DMS153 treated with DMSO at 0.1 percent for 48 hours (cell line): ENCODE data around the gene FYN.

Experiments used
- DNase-seq: peaks from one replicate; lab custom pipeline; 2025; ENCODE audit not compliant: unreplicated experiment; lab: John Stamatoyannopoulos, UW

FYN gene

DNA sequence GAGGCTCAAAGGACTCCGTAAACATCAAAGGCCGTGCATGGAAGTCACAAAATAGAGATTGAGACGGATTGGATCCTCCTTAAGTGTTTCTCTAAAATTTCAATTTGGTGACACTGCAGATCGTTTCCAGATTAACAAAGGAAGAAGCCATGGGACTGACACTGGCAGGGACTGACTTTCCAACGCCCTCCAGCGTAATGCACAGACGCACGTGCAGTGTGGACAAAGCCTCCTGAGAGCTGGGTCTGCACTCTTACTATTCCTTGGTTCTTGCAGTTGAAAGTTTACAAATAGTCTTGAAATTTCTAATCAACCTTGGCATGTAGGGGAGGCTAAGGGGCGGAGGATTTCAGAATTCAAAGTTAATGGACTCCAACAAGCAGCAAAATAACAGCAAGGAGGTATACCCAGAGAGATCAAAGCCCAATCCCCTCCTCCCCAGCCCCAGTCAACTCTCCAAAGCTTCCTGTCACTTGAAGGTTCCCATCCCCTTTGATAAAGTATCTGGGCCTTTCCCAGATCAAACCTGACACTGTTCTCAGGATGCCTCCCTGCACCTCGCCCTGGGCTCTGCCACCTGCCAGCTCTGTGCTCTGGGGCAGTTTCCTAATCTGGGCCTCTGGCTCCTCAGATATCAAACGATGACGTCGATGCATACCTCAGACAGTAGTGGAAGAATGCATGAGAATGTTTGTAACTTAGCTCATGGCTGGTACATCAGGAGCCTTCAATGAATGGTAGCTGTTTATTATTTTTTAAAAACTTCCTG lies 161.1 kb downstream of the FYN start:
- no peak for DNase-seq

DNA sequence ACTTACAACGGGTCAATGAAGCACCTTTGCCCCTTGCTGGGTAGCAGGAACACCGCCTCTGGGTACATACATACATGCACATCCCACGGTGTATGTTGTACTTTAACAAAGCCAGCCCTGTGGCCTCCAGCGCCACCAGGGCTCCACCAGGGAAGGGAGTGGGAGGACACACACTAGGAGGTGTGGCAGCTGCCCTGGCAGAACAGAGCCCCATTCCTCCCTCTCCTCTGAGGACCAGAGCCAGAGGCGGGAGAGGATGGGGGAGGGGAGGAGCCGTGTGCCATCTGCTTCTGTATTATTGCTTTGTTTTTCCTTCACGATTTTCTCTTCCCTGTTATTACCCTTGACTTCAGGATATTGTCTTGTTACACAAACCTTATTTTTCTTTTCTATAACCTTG lies 161.8 kb downstream of the FYN start:
- DNase-seq, result peak; percentile 88

DNA sequence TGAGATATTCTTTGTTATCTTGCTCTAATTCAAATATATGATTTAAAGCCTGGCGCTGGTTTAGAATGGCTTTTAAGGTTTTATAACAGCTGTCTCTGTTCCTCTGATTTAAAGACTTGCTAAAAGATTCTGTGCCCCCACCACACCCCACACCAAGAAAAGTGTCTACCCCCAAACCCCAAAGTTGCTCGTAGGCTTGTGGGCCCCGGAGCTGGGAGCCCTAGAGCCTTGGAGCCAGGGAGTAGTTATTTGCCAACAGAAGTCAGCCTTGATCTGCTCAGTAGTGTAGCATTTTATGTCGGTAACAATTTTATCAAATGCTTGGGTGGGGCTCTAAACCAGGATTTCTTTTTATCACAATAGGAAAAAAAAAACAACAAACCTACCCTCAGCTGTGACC lies 162.3 kb downstream of the FYN start:
- peak; percentile 25 for DNase-seq

DNA sequence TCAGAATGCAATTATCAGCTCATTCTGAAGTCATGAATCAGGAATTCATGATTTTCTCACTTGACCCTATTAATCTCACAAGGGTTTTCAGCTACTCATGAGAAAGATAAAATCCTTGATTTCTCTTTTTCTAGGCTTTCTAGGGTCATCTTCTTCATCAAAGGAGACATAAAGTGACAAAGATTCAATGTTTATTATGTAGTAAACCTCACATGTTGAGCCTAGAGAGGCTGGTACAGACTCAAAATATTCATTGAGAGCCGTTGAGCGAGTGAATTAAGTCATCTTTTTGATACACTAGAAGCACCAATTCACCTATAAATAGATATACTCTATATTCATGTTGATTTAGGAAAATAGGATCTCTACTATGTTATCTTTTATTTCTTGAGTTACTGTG lies 162.8 kb downstream of the FYN start:
- peak; percentile 34 for DNase-seq

DNA sequence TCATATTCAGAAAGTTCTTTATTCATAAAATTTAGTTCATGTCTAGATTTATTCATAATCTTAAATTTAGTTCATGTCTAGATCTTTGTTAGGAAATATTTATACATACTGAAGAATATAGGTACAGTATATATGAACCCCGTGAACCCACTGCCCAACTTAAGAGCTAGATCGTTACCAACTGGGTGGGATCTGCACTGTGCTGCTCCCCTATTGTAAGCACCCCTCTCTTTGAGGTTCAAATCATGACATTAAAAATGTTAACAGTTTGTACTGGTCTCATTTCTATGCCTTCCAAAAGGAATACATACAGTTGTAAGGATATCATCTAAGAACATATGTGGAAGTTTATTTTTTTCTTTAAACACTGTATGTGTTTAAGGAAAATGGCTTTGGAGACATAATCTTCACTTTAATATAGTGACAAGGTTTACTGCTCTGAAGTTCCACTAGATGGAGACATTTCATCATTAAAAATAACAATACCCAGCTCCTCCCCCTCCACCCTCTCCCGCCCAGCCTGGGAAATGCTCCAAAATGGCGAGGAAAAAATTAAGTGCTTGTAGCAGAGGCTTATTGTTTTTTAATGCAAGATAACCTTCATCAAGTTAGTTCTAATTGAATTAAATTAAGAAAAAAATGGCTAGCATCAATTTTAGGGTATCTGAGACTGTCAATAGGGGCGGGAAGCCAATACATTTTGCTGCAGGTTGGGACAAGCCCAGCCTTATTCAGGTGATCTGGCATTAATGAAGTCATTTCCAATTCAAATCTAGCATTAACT lies 163.4 kb downstream of the FYN start:
- peak; percentile 87 for DNase-seq

DNA sequence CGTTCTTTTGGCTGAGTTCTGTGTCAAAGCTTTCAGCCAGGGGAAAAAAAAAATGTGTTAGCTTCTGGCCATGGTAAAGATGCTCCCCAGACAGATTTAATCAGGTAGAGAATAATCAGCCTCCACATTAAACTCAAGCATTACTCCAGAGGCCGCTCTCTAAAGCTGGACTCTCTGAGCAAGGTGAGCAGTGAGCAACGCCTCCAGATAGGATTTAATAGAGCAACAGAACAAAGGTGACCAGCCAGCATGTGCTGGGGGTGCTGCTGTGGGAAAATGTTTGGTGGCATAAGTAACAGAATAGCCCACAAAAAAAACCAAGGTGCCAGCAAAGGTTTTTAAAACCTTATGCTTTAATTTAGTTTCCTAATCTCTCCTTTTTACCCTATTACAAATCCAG lies 164.1 kb downstream of the FYN start:
- no peak for DNase-seq

DNA sequence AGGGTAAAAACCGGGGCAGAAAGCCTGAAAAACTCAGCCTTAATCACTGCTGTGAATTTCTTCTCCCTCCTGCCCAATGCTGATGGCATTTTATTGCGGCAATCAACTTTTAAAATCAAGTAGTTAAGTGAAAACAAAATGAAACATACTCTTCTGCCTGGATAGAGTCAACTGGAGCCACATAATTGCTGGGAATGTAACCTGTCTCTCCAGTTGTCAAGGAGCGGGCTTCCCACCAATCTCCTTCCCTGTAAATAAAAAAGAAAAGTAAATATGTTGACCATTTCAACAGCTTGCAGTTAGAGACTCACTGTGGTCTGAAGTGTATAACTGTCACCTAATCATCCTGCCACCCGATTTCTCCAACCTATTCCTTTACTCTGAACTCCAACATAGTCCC lies 165.5 kb downstream of the FYN start:
- DNase-seq, result no peak

DNA sequence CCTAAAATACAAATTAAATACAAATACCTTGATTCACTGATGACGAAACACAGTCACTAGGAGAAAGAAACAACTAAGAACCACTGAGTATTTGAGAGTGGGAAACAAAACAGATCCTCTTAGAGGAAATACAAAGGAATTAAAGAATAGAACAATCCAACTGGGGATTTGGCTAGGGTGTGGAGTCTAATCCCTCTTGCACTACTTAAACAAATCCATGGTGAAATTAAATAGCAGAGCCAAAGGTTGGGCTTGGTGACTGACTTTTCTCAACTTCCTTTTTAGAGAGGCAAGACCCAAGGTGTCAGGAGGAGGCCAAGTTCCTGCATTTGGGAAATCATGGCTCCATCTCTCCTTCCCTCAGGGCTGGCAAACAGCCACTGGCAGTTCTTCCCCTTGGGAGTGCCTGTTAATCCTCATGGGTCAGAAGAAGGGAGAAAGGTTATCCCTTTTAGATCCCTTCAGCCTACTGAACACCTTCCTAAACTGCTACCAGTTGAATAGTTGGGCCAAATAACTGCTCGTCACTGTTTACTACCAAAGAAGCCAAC lies 166.3 kb downstream of the FYN start:
- no peak for DNase-seq

DNA sequence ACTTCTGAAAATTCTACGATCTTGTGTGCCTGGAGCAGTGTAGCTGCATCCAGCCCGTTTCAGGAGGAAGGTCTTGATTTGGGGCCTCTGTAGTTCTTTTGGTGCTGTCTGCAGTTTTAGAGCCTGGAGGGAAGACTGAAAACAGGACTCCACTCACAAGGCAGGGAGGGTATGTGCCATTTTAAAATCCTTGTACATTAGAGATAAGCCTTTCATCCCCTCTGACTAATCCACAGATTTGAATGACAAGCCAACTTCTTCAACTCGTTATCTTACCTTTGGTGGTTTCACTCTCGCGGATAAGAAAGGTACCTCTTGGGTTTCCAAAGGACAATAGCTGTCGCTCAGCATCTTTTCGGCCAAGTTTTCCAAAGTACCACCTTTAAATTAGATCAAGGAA lies 169.5 kb downstream of the FYN start:
- DNase-seq, result no peak

DNA sequence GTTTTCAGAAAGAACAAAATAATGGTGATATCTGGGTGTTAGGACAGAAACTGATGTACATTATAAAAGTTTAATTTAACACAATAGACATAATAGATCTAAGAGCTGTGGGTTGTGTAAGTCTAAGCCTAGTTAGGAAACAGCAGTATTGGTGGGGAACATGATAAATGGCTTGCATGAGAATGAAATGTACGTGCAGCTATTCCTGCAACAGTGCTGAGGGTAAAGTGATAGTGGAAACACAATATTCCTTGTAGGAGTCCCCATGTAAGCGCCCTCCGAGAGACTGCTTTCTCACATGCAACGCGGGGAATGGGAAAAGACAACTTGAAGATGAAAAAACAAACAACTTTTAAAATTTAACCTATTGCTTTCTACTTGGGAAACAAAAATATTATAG lies 171.0 kb downstream of the FYN start:
- DNase-seq, result no peak

DNA sequence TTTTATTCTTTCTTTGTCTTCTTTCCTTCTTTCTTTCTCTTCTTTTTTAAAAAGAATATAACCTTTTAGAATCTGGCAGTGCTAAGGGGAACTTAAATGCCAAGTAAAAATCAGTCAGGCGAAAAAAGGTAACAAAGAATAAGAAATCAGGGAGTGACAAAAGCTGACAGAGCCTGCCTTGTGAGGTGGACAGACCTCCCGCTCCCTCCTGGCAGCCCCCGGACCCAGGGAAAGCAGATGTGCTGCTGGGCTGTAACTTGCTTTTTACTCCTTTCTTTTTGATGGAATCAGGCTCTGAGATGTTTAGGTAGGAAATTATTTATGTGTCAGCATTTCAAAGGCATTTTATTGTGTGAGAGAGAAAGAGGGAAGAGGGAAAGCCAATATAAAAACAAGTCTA lies 172.1 kb downstream of the FYN start:
- DNase-seq, result no peak

DNA sequence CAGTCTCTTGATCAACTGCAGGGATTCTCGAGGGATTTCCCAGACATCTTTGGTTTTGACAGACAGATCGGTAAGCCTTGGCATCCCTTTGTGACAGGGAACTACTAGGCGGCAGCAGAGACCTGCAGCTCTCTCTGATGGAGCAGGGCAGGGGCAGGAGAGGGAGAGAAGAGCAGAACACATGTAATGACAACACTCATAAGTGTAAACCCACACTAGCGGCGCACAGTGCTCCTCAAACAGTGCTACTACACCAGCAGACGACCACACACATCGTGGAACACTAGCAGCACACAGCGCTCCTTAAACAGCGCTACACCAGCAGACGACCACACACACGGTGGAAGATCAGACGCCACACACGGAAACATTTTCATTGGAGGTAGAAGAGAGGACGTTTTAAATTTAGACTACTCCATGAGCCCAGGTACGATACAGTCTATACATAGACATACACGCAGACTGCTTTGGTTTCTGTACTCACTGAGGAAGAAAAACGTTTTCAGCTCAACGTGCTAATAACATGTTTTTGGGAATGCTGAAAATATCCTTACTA lies 173.0 kb downstream of the FYN start:
- no peak for DNase-seq

DNA sequence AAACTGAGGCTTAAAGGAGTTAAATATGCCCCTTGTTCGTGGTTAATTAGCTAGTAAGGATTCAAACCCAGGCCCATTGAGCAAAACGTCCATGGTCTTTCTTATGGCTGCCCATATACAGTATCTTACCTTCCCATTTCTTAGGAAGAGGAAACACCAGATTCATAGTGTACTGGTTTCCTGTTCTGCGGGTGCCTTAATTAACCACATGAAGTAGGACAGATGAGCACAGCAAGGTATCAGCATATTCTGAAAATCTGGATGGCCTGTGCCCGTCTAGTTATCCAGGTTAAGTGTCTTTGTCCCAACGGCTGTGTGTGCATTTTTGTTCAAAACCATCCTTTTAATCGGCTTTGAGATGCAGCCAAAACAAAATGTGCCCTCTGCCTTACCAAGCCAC lies 174.1 kb downstream of the FYN start:
- no peak for DNase-seq

DNA sequence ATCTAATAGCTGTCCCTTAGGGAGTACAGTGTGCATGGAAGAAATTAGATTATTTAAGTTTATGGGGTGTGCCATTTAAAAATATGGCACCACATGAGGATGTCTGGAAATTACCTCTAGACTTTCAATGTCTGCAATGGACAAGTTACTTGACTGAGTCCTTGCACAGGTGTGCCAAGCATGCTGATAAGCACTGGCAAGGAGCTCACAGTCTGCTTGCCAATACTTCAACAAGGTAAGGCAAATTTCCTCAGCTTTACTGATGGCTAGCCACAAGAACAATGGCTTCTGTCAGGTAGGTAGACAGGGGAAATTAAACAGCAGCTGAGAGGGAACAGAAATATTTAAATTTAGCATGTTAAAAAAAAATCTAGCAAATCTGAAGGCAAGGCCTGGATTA lies 176.4 kb downstream of the FYN start:
- no peak for DNase-seq

DNA sequence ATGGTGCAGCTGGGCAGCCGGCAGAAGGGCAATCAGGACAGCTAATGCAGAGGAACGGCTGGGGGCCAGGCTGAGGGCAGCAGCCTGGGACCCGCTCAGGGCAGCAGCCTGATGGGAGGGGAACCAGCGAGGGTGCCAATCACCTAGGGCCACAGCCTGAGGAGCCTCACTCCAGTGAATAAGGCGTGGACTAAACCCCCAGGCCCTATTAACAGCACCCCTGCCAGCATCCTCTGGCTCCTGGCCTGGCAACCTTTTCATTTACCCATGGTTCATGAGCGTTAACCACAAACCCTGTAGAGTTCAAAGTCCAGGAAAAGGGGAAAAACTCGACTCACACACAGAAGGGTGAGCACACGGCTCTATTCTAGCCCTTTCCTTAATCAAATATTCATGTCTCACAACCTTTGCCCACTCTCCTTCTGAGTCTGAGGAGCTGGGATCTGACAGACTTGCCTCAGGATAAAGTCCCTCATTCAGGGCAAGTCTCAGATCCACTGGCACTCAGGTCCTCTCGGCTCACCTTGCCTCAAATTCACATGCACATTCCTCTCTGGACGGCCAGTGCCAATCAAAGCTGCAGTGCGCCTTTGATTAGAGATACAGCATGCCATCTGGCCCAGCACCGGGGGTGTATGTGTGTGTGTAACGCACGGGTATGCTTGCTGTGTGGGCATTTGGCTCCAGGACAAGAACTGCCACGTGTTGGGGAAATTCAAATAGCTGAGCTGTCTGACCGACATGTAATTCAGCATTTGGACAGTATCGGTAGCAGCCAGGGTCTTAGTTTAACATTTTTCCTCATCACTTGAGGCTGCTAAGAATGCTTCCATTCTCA lies 180.7 kb downstream of the FYN start:
- no peak for DNase-seq

DNA sequence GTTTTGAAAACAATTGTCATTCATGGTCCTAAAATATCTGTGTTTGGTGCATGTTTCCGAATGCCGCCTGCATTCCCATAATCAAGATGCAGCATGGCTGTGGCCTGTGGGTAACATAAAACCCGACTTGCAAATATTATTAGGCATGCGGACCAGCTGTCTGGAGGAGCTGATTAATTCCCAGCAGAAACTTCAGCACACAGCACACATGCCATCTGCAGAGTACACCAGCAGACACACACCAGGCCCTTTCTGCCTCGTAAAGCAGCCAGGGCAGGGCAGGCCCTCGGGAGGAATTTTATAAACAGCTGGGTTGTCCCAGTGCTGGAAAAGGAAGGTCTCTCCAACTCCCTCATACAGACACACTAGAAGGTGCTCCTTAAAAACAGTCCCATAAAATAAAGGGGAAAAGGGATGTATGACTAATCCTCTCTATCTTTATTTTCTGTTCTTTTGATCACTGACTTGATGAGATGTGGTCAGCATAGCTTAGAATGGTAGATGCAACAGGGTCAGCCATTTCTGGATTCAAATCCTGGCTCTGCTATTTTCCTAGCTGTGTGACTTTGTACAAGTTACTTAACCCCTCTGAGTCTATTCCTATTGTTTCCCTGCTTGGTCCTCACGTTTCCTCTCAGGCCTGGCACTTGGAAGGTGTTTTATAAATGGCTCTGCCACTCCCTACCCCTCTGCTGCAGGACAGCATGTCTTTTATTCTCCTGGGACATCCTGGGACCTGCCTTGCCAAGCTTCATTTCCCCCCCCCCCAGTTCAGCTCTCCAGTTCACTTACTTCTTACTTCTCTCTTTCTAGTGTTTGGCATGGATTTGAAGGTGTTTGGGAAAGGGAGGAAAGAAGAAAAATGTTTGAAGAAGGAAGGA lies 181.7 kb downstream of the FYN start:
- DNase-seq, result no peak

DNA sequence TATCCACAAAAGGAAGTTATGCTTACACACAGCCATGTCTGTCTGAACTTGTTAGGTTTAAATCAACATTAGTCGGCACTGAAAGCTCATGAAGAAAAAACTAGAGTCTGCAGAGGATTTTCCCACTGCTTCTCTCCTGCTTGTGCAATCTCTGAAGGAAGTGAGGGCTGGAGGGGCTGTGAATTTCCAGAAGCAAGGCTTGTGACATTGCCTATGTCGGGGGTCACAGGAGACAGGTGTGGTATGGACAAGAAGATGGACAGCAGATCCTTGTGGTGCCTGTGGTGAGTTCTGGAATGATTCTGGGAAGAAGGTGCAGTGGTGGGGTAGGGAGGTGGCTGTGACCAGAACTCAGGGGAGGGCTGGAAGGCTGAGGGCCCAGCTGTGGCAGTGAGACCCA lies 183.3 kb downstream of the FYN start:
- no peak for DNase-seq

DNA sequence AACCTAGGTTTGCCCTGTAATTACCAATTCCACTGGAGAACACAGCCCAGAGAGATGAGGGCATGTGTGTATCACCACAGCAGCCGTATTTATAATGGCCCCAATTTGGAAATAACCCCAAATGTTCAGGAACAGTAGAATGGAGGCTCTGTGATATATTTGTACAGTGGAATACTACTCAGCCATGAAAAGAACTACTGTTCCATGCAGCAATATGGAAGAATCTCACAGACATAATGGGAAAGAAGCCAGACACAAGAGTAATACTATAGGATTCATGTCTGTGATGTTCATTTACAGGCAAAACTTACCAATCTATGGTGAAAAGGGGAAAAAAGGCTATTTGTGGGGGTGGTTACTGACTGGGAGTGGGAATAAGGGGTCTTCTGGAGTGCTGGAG lies 183.8 kb downstream of the FYN start:
- no peak for DNase-seq

DNA sequence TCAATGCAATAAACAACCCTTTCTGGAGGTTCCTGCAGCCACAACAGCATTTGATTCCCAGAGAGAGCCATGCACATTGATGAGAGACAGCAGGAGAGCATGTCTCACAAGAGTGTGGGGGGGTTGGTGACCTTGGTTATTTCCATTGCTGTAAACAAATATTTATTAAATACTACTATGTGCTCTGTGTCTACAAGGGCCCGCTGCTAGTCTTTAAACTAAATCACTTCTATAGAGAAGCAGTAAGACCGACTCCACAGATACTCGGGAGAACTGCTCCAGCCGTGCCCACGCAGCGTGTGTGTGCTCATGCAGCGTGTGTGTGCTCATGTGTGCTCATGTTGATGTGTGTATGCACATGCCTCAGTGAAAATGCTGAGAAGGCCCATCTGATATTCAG lies 184.9 kb downstream of the FYN start:
- no peak for DNase-seq

DNA sequence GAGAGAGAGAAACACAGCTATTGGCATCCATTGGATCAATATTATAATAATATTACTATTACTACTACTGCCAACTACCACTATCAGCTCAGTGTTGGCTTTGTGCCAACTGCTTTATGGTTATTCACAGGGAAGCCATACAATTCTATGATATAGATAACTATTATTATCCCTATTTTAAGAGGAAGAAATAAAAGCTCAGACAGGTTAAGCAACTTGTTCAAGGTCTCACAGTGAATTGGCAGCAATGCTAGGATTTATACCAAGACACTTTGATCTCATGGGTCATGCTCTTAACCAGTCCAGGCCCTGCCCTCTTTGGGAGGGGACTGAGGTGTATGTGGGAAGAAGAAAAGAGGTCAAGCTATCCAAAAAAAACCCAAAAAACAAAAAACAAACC lies 185.6 kb downstream of the FYN start:
- DNase-seq, result peak; percentile 9
